Measurements from ENCODE around the gene LCAT.

The LCAT gene

DNA sequence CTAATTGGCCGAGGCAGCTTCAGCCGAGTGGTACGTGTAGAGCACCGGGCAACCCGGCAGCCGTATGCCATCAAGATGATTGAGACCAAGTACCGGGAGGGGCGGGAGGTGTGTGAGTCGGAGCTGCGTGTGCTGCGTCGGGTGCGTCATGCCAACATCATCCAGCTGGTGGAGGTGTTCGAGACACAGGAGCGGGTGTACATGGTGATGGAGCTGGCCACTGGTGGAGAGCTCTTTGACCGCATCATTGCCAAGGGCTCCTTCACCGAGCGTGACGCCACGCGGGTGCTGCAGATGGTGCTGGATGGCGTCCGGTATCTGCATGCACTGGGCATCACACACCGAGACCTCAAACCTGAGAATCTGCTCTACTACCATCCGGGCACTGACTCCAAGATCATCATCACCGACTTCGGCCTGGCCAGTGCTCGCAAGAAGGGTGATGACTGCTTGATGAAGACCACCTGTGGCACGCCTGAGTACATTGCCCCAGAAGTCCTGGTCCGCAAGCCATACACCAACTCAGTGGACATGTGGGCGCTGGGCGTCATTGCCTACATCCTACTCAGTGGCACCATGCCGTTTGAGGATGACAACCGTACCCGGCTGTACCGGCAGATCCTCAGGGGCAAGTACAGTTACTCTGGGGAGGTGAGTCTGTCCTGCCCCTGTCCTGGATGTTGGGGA is 34.7 kb downstream of the LCAT start:
- DNase-seq (ENCODE audit: low read depth) = no peak

DNA sequence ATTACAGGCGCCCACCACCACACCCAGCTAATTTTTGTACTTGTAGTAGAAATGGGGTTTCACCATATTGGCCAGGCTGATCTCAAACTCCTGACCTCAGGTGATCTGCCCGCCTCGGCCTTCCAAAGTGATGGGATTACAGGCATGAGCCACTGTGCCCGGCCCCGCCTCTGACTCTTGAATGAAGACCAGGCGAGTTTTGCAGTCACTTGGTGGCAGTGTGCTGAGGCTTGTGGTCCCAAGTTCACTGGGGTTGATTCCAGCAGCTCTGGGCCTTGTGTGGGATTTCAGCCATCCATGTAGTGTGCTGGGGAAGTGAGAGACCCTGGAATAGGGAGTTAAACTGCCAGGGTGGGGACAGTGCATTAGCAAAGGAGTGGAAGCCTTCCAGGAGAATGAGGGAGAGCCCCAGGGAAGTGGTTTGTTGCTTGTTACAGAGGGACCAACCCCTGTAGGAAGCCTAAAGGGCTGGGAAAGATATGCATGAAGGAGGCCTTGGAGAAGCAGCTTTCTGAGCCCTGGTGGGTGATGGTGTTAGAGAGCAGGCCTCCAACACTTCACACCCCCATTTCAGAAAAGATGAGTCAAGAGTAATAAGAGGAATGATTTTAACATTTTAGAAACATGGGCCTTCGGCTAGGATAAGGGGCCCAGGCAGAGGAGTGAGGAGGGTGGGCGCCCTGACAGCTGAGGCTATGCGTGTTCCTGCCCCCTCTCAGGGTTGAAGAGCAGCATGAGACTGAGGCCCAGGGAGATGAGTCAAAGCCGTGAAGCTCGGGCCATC is 36.3 kb downstream of the LCAT start:
- DNase-seq (ENCODE audit: low read depth) = no peak

DNA sequence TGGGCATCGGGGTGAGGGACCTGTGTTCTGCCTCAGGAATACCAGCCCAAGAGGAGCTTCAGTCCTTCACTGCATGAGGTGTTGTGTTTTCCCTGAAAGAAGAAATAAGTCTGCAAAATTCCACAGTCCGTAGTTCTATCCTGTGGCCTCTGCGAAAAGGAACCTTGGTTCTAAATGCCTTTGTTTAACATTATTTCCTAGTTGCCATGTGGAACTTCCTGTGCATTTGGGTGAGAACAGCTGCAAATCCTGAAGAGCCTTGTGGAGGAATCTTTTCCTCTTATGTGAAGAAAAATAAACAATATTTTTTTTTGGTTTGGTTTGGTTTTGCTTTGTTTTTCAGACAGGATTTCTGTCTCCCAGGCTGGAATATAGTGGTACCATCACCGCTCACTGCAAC is 41.1 kb downstream of the LCAT start:
- DNase-seq (ENCODE audit: low read depth) = no peak

DNA sequence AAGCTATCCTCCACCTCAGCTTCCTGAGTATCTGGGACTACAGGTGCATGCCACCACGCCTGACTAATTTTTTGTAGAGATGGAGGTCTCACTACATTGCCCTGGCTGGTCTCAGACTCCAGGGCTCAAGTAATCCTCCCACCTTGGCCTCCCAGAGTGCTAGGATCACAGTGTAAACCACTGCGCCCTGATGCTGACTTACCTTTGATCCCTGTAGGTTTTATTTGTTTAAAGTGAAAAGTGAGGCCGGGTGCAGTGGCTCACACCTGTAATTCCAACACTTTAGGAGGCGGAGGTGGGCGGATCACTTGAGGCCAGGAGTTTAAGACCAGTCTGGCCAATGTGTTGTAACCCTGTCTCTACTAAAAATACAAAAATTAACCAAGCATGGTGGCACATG is 42.2 kb downstream of the LCAT start:
- no peak for DNase-seq (ENCODE audit: low read depth)

DNA sequence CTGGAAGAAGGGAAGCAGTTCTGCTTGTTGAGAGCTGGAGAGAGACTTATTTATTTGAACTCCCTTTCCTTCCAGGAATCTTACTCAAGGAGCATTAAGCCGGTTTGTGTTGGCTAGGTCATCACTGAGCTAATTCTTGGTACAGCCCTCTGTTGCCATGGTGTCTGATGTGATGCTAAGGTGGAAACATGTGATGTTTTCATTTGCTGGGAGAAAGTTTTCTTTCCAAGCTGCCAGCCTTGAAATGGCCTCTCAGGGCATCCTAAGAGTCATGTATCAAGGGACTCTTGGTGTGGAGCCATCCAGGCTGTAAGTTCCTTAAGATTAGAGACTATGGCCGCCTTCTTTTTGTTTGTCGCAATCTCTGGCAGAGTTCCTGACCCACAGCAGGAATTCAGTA is 46.7 kb downstream of the LCAT start:
- no peak for DNase-seq (ENCODE audit: low read depth)

DNA sequence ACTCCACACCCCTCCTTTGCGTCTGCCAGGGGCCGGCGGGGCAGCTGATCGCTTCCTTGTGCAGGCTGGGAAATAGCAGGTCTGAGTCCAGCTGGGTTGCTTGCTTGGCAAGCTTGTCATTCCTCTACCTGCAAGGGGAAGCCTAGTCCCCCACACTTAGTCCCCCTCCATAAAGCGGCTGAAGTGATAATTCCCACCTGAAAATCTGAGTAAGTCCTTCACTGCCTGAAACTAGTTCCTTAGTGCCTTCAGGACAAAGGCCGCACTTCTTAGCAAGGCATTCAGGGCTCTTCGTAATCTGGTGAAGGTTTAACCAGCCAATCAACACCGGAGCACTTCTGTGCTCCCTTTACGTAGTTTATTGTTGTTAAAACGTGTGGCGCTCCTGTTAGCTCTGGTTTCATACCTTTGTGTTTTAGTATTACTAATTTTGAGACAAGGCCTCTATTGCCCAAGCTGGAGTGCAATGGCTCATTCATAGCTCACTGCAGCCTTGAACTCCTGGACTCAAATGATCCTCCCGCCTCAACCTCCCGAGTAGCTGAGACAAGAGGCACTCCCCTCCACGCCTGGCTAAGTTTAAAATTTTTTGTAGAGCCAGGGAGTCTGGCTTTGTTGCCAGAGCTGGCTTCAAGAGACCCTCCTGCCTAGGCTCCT is 50.0 kb downstream of the LCAT start:
- DNase-seq (ENCODE audit: low read depth) = no peak

DNA sequence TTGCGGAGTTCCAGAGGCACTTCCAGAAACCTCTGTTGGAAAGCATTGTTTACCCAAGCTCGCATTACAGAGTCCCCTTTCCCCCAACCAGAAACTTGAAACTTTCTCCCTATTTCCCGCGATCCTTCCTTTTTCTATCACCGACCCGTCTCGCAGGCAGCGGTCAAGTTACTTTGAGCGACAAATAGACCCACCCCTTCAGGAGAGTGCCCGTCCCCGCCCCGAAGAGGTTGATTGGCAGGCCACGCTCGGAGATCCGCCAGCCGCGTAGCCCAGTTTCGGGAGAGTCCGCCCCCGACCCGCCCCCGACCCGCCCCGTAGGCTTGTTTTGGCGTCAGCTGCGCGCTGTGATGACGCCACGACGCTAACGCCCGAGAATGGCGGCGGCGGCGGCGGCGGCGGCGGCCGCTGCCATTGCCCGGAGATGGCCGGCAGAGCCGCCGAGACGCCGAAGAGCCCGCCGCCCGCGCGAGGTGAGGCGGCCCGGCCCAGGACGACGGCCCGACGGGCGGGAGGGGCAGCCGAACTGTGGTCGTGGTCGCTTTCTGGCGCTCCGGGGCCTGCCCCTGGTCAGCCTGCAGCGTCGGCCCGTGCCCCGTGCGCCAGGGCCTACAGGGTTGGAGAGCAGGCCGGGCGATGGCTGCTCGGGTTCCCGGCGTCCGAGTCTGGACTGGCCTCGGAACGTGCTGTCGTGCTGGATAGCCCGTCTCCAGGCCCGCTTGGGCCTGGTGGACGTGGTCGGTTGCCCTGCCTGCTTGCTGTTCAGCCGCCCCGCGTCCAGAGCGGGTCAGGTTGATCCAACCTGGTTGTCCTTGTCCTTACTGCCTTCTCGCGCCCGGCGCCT is 50.8 kb downstream of the LCAT start, which contains the start of gene PSKH1:
Gene PSKH1, plus strand, starts transcription at position 356 of the 844 bp plus-strand sequence. CDS start 15,496 bp downstream, outside the sequence.
- DNase-seq (ENCODE audit: low read depth) = peak; percentile 66

DNA sequence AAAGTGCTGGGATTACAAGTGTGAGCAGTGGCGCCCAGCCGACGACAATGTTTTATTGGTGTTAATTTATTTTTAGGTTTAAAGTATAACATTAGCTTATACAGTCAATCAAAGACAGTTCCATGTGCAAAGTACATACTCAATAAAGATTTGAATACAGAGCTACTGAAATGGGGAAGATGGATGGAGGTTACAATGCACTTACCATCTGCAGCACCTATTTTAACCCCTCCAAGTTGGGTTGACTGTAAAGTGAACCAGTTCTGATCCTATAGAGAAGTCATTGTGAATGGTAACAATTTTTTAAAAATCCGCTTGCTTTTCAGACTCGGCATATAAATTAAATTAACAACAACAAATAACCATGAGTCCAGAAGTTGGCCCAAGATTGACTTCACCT is 51.5 kb downstream of the LCAT start:
- DNase-seq (ENCODE audit: low read depth) = no peak

Measured in non-pigmented ciliary epithelial cell (primary cell).